ENCODE data around the gene ZNF385D.
"Not testable (repeated sequence)": the region's sequence is repeated elsewhere in the genome, so short reads cannot be mapped to it uniquely, and the experiment has no call there.

The ZNF385D gene

GRCh38 chr3:21434310-21434709 is 316.7 kb downstream of the ZNF385D start:
- DNase-seq, result no peak

DNA sequence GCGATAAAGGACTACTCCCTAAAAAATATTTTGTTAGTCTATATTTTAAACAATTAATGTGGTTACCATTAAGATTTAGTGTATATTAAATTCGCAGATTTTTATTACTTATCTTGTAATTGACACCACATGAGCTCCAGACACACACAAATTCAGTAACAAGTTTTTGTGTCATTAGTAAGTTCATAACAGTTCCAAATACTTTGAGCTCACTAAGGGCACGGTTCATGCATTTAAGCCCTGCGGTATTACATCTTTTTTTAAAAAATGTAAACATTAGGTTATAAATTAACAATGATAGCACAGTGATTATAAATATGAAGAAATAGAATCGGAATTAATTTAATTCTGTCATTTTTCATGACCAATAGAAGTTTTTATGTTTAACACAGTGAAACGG is 317.3 kb downstream of the ZNF385D start:
- DNase-seq, result peak; percentile 68

DNA sequence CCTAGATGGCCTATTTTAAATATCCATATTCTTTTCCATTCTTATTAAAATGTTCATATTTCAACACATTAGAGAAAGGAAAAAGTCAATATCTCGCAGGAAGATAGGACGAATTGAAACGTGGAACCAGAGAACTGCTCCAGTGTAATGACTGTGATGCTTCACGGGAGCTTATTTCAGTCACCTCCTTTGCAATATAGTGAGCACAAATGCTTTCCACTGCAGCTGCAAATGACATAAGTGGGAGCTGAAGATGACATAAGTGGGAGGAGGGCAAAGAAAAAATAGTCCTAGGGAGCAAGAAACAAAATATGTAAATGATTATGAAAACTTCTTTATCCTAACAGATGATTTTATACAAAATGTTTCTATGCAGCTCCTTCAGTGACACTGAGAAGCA is 324.1 kb downstream of the ZNF385D start:
- DNase-seq, result no peak

DNA sequence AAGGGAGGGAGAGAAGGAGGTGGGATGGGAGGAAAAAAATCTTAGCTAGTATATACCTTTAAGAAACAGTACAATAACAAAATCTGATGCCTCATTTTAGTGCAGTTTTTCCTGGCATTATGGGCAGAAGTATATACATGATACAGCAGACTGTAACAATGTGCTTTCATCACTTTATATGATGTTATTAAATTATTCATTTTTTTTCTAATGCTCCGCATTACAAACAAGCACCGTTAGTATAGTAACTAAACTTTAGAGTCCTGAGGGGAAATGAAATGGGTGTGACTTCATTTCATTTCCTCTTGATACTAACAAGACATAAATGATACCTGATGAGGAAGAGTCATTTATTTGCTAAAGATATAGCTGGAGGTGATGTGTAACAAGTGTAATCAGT is 325.3 kb downstream of the ZNF385D start:
- no peak for DNase-seq

DNA sequence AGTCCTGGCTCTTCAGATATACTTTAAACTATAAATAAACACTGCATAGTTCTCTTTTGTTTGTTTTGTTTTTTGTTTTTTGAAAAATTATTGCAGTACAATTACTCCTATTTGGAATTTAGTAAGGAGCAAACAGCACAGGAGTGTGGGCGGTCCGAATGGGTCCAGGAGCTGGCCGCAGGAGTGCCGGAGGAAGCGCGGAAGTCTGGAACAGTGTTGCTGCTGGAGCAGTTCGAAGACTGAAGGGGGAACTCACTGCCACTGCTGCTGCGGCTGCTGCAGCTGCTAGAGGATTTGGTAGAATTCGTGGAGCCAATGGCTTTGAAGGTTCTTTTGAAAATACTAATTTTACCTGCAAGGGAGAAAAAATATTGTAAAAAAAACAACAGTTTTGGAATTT is 329.9 kb downstream of the ZNF385D start:
- DNase-seq, result no peak

- peak; percentile 82 for DNase-seq
Observed at GRCh38 chr3:21417991-21418390, 333.0 kb downstream of the ZNF385D start.

DNA sequence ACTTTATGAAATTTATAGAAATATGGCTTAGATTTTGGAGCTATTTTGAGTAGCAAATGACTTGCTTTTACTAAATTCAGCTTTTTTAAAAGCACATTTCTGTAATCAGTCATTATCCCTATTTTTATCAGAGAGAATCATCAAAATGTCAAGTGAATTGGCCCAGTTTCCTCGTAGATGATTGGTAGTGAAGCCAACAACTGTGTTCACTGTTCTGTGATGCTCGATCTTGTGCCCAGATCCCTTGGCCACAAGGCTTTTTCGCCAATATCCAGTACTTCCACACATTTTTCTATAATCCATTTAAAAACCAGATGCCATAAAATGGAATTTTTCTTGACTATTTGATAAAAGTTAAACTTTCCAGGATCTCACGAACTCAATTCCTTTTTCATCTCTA is 336.5 kb downstream of the ZNF385D start:
- DNase-seq, result no peak

DNA sequence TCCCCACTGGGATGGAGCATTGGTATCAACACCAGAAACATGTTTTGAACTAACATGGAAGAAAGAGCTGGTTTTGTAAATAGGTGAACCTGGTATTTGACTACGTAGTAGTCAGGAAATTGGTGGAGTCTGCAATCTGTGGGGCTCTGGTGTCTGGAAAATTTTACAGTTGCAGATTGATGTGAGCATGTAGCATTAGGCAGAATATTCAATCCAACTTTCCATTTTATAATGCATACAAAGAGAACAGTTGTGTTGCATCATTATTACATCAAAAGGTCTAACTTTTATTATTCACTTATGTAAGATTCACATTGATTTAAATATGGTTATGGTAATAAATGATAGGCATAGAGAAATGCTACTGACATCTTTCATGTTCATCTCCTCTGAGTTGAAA is 340.0 kb downstream of the ZNF385D start:
- no peak for DNase-seq

DNA sequence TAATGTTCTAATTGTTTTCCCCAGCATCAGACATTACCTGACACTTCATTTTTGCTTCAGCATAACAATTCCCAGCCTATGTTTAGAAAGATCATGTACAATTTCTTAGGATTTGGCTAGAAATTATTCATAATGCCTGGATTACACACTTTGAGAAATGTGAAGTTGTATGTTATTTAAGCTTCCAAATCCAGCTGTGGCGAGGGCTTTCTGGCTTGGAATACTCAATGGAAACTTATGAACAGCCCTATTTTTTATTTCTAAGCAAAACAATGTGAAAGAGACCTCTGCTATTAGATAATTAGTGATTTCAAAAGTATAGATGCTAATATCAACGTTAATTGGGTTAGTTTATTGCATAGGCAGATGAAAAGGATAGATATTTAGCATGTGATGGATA is 341.6 kb downstream of the ZNF385D start:
- DNase-seq, result no peak

DNA sequence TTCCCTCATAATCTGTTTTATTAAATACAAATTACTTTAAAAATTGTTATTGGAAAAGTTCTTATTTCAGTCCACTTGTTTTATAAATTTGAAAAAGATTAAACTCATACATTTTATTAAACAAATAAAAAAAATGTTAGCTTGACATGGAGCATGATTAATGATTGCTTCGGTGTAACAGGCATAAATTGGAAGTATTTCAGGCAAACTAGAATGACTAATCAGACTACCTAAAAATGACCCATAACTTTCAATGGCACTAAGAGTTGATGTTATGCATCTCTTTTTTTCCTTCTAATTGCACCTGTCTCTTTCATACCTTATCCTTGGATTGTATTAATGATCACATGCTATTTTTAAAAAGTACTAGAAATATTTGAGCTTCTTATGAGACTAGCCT is 343.3 kb downstream of the ZNF385D start:
- DNase-seq, result no peak

GRCh38 chr3:21405671-21406667 is 345.0 kb downstream of the ZNF385D start:
- DNase-seq, result no peak

DNA sequence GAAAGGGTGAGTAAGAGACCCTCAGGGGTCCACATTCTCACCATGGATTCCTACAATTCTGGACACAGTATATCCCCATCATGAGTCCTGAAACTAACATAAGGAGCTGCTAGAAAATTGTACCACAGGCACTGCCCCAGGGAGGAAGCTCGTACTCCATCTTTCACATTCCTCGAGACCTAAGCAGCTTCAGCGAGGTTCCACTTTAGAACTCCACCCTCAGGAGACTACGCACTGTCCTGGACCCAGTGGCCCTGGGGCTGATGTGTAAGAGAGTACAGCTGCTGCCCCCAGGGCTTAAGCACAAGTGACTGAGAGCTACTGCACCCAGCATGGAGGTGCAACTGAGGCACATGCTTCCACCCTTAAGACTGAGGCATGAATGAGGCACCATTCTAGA is 352.5 kb downstream of the ZNF385D start:
- DNase-seq, result no peak

DNA sequence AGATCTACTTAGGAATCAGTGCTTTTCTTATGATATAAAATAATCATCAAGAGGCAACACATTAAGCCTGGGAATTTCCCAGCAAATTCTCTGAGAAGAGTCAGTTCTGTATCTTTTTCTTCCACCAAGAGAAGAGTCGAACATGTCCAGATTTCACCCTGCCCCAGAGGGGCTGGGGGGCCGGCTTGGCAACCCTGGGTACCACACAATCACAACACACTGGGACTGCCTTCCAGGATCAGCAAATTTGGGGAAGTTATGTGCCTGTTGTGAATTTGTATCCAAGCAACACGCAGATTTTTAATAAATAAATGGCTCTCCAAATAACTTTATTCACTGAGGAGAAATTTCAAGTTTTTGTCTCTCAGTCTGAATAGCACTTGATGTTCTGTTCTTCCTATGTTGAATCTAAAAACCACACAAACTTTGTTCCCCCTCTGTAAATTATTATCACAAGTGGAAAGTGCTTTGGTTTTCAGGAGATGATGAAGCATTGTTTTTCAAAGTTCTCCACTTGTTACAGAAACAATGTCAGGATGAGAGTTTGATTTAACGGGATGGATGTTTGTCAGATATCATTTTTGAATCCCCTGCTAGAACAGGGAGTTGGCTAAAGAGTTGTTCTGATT is 357.2 kb downstream of the ZNF385D start:
- DNase-seq, result no peak

DNA sequence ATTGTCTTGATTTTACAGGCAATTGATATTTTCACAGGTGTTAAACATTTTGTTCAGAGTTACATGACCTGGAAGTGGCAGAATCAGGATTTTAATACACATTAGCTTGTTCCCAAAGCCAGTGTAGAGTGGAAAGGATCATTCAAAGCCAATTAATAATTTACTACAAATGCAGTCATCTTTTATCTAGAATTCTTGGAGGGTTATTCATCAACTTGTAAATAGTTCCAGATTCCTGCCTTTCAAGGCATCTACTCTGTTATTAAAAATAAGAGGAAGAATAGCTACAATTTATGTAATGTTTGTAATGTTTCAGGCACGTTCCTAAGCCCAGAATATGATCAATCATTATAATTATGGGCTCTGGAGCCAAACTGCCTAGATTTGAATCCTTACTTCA is 358.5 kb downstream of the ZNF385D start:
- peak; percentile 54 for DNase-seq

DNA sequence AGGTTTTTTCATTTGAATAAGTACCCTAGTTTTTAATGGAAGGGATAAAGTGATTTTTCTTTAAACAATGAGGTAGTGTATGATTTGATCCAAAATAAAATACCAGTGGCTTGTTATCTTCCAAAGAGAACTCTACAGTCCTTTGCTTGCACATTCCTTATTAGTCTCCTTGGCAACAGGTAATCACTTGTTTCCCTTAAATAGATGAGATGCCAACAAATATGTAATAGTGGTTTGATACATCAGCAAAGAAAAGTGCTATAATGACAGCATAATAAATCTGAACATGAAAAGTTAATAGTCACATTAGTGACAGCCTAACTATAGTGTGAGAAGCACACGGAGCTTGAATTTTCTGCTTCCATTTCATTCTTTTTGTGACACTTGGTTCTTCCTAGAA is 360.2 kb downstream of the ZNF385D start:
- DNase-seq, result peak; percentile 56

DNA sequence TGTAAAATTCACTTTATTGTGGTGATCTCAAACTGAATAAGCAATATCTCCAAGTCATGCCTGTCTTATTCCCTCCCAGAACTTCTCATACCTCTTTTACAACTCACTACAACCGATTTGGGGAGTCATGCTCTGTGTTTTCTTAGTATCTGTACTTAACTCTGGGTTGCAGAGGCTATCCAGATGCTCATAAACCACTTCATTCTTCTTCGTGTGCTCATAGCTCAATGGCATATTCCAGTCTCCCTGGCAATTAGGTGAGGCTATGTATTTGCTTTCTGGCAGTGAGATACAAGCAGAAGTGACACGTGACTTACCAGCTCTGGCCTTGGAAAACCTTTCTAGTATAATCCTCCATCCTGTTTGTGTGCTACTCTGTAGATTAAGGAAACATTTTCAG is 360.9 kb downstream of the ZNF385D start:
- DNase-seq, result peak; percentile 89

- not testable (repeated sequence) for DNase-seq
Observed at GRCh38 chr3:21387142-21387826, 363.7 kb downstream of the ZNF385D start.

- DNase-seq, result not testable (repeated sequence)
Observed at GRCh38 chr3:21378036-21378435, 373.0 kb downstream of the ZNF385D start.

- DNase-seq, result peak; percentile 33
Observed at GRCh38 chr3:21377071-21377769, 373.8 kb downstream of the ZNF385D start.

- no peak for DNase-seq
Observed at GRCh38 chr3:21372316-21372715, 378.7 kb downstream of the ZNF385D start.
